HG03520 (cell line): ENCODE results near the gene TBC1D13.
"Not testable (repeated sequence)": the region's sequence is repeated elsewhere in the genome, so short reads cannot be mapped to it uniquely, and the experiment has no call there.

ENCODE experiments used
- ATAC-seq: cut with Tn5 transposase; IDR thresholded peaks from one replicate; pipeline ENCODE4 v1.9.1; 2021; ENCODE audit warnings: mild to moderate bottlenecking, moderate library complexity; ENCODE audit not compliant: unreplicated experiment

TBC1D13 gene

DNA sequence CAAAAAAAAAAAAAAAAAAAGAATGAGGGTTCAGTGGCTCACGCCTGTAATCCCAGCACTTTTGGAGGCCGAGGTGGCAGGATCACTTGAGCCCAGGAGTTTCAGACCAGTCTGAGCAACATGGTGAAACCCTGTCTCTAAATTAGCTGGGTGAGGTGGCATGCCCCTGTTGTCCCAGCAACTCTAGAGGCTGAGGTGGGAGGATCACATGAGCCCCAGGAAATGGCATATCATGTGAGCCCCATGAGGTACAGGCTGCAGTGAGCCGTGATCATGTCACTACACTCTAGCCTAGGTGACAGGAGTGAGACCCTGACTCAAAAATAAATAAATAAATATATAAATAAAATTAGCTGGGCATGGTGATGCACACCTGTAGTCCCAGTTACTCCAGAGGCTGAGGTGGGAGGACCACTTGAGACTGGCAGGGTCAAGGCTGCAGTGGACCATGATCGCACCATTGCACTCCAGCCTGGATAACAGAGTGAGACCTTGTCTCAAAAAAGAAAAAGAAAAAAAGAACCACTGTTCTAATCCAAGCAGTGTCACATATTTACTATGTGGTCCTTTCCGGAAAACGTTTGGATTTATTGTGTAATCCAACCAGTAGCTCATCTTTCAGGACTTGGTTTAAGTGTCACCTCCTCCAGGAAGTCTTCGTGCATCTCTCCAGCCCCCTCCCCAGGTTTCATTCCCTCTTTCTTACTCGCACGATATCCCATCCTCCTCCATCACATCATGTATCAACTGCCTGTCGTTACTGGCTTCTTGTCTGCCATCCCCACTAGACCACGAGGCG lies 54.8 kb downstream of the TBC1D13 start:
- no peak for ATAC-seq

DNA sequence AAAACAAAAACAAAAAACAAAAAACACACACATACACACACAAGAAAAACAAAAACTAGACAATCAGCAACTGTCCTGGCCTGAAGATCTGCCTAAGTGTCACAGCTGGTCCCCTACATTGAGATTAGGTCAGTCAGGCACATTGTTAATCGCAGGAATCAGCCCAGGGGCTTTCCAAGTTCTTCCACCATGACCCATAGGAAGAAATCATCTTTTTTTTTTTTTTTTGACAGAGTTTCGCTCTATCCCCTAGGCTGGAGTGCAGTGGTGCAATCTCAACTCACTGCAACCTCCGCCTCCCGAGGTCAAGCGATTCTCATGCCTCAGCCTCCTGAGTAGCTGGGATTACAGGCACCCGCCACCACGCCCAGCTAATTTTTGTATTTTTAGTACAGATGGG lies 56.1 kb downstream of the TBC1D13 start:
- ATAC-seq: not testable (repeated sequence)

DNA sequence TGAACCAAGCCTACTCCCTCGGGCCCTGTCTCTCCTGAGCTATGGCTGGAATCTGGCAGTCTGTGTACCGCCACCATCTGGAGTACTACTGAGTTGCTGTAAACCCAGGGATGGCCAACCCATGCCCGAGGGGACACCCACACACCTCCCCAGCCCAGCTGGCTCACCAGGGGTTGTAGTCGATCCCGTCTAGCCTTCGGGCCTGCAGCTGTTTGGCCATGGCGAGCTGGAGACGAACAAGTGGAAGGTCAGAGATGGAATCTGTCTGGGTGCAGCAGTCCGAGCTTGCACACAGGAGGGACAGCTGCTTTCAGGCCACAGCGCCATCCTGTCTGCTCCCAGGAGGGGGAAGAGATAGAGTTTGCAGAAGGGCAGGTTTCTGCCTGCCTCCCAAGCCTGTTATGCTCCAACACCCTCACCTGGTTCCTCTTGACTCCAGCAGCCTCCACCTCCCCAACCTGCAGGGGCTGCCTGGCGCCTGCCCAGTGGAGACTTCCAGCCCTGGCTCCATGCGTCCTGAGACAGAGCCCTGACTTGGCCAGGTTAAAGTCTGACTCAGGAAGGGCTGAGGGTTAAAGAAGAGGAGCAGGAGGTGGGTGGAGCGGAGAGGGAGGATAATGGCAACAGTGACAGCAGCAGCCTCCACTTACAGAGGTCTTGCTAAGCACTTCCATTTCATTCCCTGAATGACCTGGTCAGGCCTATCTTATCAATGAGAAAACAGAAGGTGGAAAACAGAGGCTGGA lies 58.3 kb downstream of the TBC1D13 start:
- no peak for ATAC-seq

DNA sequence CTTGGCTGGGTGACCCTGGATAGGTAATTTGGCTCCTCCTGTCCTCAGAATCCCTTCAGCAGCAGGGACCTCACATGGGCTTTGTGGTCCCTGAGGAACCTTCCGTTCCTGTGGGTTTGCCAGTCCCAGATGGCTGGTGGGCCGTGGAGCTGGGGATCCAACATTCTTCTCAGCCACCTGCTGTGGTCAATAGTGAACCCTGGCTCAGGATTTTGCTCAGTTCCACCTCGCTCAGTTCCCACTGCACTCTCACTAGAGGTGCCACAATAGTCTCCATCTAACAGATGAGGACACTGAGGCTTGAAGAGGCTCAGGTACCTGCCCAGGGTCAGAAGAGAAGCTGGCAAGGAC lies 59.6 kb downstream of the TBC1D13 start:
- no peak for ATAC-seq

DNA sequence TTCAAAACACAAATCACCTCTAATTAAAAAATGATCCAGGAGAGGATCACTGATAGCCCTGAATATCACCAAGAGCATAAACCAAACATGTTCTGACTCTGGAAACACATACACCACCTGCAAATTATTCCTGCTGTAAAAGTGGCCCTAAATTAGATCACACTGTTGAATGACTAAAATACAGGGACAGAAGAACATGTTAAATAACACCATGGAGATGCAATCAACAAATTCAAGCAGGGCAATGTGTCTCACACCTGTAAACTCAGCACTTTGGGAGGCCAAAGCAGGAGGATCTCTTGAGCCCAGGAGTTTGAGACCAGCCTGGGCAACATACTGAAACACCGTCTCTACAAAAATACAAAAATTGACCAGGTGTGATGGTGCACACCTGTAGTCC lies 60.8 kb downstream of the TBC1D13 start:
- no peak for ATAC-seq

DNA sequence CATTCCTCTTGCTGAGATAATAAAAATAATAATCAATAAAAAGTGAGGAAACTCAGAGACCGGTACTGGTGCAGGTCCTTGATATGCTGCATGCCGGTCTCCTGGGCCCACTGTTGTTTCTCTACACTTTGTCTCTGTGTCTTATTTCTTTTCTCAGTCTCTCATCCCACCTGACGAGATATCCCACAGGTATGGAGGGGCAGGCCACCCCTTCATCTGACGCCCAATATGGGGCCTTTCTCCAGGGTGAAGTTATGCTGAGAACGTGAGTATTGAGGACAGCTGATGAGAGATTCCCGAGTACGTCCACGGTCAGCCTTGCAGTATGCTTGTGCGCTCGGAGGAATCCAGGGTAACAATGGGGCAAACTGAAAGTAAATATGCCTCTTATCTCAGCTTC lies 64.0 kb downstream of the TBC1D13 start:
- not testable (repeated sequence) for ATAC-seq

GRCh38 chr9:128851779-128852600 lies 64.9 kb downstream of the TBC1D13 start:
- not testable (repeated sequence) for ATAC-seq

- ATAC-seq: not testable (repeated sequence)
Measured at GRCh38 chr9:128852646-128853045, 65.6 kb downstream of the TBC1D13 start.

GRCh38 chr9:128854454-128854853 lies 67.4 kb downstream of the TBC1D13 start:
- not testable (repeated sequence) for ATAC-seq

DNA sequence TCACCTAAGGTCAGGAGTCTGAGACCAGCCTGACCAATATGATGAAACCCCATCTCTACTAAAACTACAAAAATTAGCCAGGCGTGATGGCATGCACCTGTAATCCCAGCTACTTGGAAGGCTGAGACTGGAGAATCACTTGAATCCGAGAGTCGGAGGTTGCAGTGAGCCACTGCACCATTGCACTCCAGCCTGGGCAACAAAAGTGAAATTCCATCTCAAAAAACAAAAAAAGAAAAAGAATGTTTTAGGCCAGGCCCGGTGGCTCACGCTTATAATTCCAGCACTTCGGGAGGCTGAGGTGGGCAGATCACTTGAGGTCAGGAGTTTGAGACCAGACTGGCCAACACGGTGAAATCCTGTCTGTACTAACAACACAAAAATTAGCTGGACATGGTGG lies 71.4 kb downstream of the TBC1D13 start:
- ATAC-seq: not testable (repeated sequence)
